ENCODE data around the gene RHOBTB1.
"Not testable (repeated sequence)": the region's sequence is repeated elsewhere in the genome, so short reads cannot be mapped to it uniquely, and the experiment has no call there.

Gene RHOBTB1

GRCh38 chr10:60846173-60846572, 97.8 kb downstream of the RHOBTB1 start:
- Histone ChIP-seq H3K4me3 (ENCODE audit: low read length in 2 of 2) (no peak overlapping the region), H3K9ac (ENCODE audit: low read length in 2 of 2) (no peak overlapping the region), H3K9me3 (ENCODE audit: control insufficient read depth in 2 of 2, low read length in 2 of 2) (no peaks in the 10 kb centered on the region), H3K36me3 (ENCODE audit: control insufficient read depth in 2 of 2, insufficient read depth in 2 of 2, low read length in 2 of 2) (no peaks in the 10 kb centered on the region), H3K27me3 (ENCODE audit: control insufficient read depth in 1 of 2, insufficient read depth in 2 of 2, low read length in 2 of 2) (no peaks in the 10 kb centered on the region), H3K27ac (ENCODE audit: low read length) (no peak overlapping the region), H3K4me1 (ENCODE audit: control insufficient read depth, insufficient read depth, low read length) (peaks cover 9% of the 10 kb centered on the region)

GRCh38 chr10:60845038-60845437, 98.9 kb downstream of the RHOBTB1 start:
- Histone ChIP-seq H3K9ac (ENCODE audit: low read length in 2 of 2) (no peak overlapping the region), H3K27me3 (ENCODE audit: control insufficient read depth in 1 of 2, insufficient read depth in 2 of 2, low read length in 2 of 2) (no peaks in the 10 kb centered on the region), H3K4me1 (ENCODE audit: control insufficient read depth, insufficient read depth, low read length) (peaks cover 9% of the 10 kb centered on the region), H3K27ac (ENCODE audit: low read length) (no peak overlapping the region), H3K36me3 (ENCODE audit: control insufficient read depth in 2 of 2, insufficient read depth in 2 of 2, low read length in 2 of 2) (no peaks in the 10 kb centered on the region), H3K4me3 (ENCODE audit: low read length in 2 of 2) (no peak overlapping the region), H3K9me3 (ENCODE audit: control insufficient read depth in 2 of 2, low read length in 2 of 2) (no peaks in the 10 kb centered on the region)

- Histone ChIP-seq H3K27me3 (ENCODE audit: control insufficient read depth in 1 of 2, insufficient read depth in 2 of 2, low read length in 2 of 2) (no peaks in the 10 kb centered on the region), H3K27ac (ENCODE audit: low read length) (no peak overlapping the region), H3K4me3 (ENCODE audit: low read length in 2 of 2) (no peak overlapping the region), H3K36me3 (ENCODE audit: control insufficient read depth in 2 of 2, insufficient read depth in 2 of 2, low read length in 2 of 2) (no peaks in the 10 kb centered on the region), H3K9me3 (ENCODE audit: control insufficient read depth in 2 of 2, low read length in 2 of 2) (no peaks in the 10 kb centered on the region), H3K4me1 (ENCODE audit: control insufficient read depth, insufficient read depth, low read length) (no peaks in the 10 kb centered on the region), H3K9ac (ENCODE audit: low read length in 2 of 2) (no peak overlapping the region)
Measured at GRCh38 chr10:60842694-60843093, 101.3 kb downstream of the RHOBTB1 start.

- not testable (repeated sequence) for H3K9ac ChIP-seq (ENCODE audit: low read length in 2 of 2); H3K9me3 ChIP-seq (ENCODE audit: control insufficient read depth in 2 of 2, low read length in 2 of 2); H3K4me3 ChIP-seq (ENCODE audit: low read length in 2 of 2); H3K4me1 ChIP-seq (ENCODE audit: control insufficient read depth, insufficient read depth, low read length); H3K27me3 ChIP-seq (ENCODE audit: control insufficient read depth in 1 of 2, insufficient read depth in 2 of 2, low read length in 2 of 2); H3K27ac ChIP-seq (ENCODE audit: low read length); H3K36me3 ChIP-seq (ENCODE audit: control insufficient read depth in 2 of 2, insufficient read depth in 2 of 2, low read length in 2 of 2)
Measured at GRCh38 chr10:60841227-60841626, 102.8 kb downstream of the RHOBTB1 start.

GRCh38 chr10:60835049-60835448, 108.9 kb downstream of the RHOBTB1 start:
- Histone ChIP-seq H3K36me3 (ENCODE audit: control insufficient read depth in 2 of 2, insufficient read depth in 2 of 2, low read length in 2 of 2) (no peaks in the 10 kb centered on the region), H3K27me3 (ENCODE audit: control insufficient read depth in 1 of 2, insufficient read depth in 2 of 2, low read length in 2 of 2) (no peaks in the 10 kb centered on the region), H3K4me1 (ENCODE audit: control insufficient read depth, insufficient read depth, low read length) (no peaks in the 10 kb centered on the region), H3K9ac (ENCODE audit: low read length in 2 of 2) (no peak overlapping the region), H3K4me3 (ENCODE audit: low read length in 2 of 2) (no peak overlapping the region), H3K9me3 (ENCODE audit: control insufficient read depth in 2 of 2, low read length in 2 of 2) (no peaks in the 10 kb centered on the region), H3K27ac (ENCODE audit: low read length) (no peak overlapping the region)

- no peaks in the 10 kb centered on the region for H3K27me3 ChIP-seq (ENCODE audit: control insufficient read depth in 1 of 2, insufficient read depth in 2 of 2, low read length in 2 of 2)
- H3K27ac ChIP-seq (ENCODE audit: low read length), result no peak overlapping the region
- no peaks in the 10 kb centered on the region for H3K9me3 ChIP-seq (ENCODE audit: control insufficient read depth in 2 of 2, low read length in 2 of 2)
- no peak overlapping the region for H3K9ac ChIP-seq (ENCODE audit: low read length in 2 of 2)
- H3K4me1 ChIP-seq (ENCODE audit: control insufficient read depth, insufficient read depth, low read length), result no peaks in the 10 kb centered on the region
- no peaks in the 10 kb centered on the region for H3K36me3 ChIP-seq (ENCODE audit: control insufficient read depth in 2 of 2, insufficient read depth in 2 of 2, low read length in 2 of 2)
- no peak overlapping the region for H3K4me3 ChIP-seq (ENCODE audit: low read length in 2 of 2)
Measured at GRCh38 chr10:60834401-60834800, 109.6 kb downstream of the RHOBTB1 start.

- not testable (repeated sequence) for H3K27ac ChIP-seq (ENCODE audit: low read length); H3K36me3 ChIP-seq (ENCODE audit: control insufficient read depth in 2 of 2, insufficient read depth in 2 of 2, low read length in 2 of 2); H3K9ac ChIP-seq (ENCODE audit: low read length in 2 of 2); H3K27me3 ChIP-seq (ENCODE audit: control insufficient read depth in 1 of 2, insufficient read depth in 2 of 2, low read length in 2 of 2); H3K4me1 ChIP-seq (ENCODE audit: control insufficient read depth, insufficient read depth, low read length); H3K9me3 ChIP-seq (ENCODE audit: control insufficient read depth in 2 of 2, low read length in 2 of 2); H3K4me3 ChIP-seq (ENCODE audit: low read length in 2 of 2)
Measured at GRCh38 chr10:60832136-60832535, 111.8 kb downstream of the RHOBTB1 start.

- H3K9ac ChIP-seq (ENCODE audit: low read length in 2 of 2), result no peak overlapping the region
- no peak overlapping the region for H3K27ac ChIP-seq (ENCODE audit: low read length)
- H3K36me3 ChIP-seq (ENCODE audit: control insufficient read depth in 2 of 2, insufficient read depth in 2 of 2, low read length in 2 of 2), result no peaks in the 10 kb centered on the region
- no peaks in the 10 kb centered on the region for H3K4me1 ChIP-seq (ENCODE audit: control insufficient read depth, insufficient read depth, low read length)
- H3K9me3 ChIP-seq (ENCODE audit: control insufficient read depth in 2 of 2, low read length in 2 of 2), result no peaks in the 10 kb centered on the region
- no peaks in the 10 kb centered on the region for H3K27me3 ChIP-seq (ENCODE audit: control insufficient read depth in 1 of 2, insufficient read depth in 2 of 2, low read length in 2 of 2)
- no peak overlapping the region for H3K4me3 ChIP-seq (ENCODE audit: low read length in 2 of 2)
Measured at GRCh38 chr10:60828489-60828852, 115.5 kb downstream of the RHOBTB1 start.

- Histone ChIP-seq H3K9ac (ENCODE audit: low read length in 2 of 2) (no peak overlapping the region), H3K4me1 (ENCODE audit: control insufficient read depth, insufficient read depth, low read length) (no peaks in the 10 kb centered on the region), H3K9me3 (ENCODE audit: control insufficient read depth in 2 of 2, low read length in 2 of 2) (no peaks in the 10 kb centered on the region), H3K27me3 (ENCODE audit: control insufficient read depth in 1 of 2, insufficient read depth in 2 of 2, low read length in 2 of 2) (no peaks in the 10 kb centered on the region), H3K27ac (ENCODE audit: low read length) (no peak overlapping the region), H3K4me3 (ENCODE audit: low read length in 2 of 2) (no peak overlapping the region), H3K36me3 (ENCODE audit: control insufficient read depth in 2 of 2, insufficient read depth in 2 of 2, low read length in 2 of 2) (no peaks in the 10 kb centered on the region)
Measured at GRCh38 chr10:60827791-60828488, 116.0 kb downstream of the RHOBTB1 start.

- no peak overlapping the region for H3K4me3 ChIP-seq (ENCODE audit: low read length in 2 of 2)
- no peaks in the 10 kb centered on the region for H3K9me3 ChIP-seq (ENCODE audit: control insufficient read depth in 2 of 2, low read length in 2 of 2)
- no peak overlapping the region for H3K27ac ChIP-seq (ENCODE audit: low read length)
- no peaks in the 10 kb centered on the region for H3K4me1 ChIP-seq (ENCODE audit: control insufficient read depth, insufficient read depth, low read length)
- H3K9ac ChIP-seq (ENCODE audit: low read length in 2 of 2), result no peak overlapping the region
- H3K27me3 ChIP-seq (ENCODE audit: control insufficient read depth in 1 of 2, insufficient read depth in 2 of 2, low read length in 2 of 2), result no peaks in the 10 kb centered on the region
- no peaks in the 10 kb centered on the region for H3K36me3 ChIP-seq (ENCODE audit: control insufficient read depth in 2 of 2, insufficient read depth in 2 of 2, low read length in 2 of 2)
Measured at GRCh38 chr10:60825520-60825919, 118.5 kb downstream of the RHOBTB1 start.

- no peaks in the 10 kb centered on the region for H3K4me1 ChIP-seq (ENCODE audit: control insufficient read depth, insufficient read depth, low read length)
- H3K36me3 ChIP-seq (ENCODE audit: control insufficient read depth in 2 of 2, insufficient read depth in 2 of 2, low read length in 2 of 2), result no peaks in the 10 kb centered on the region
- H3K4me3 ChIP-seq (ENCODE audit: low read length in 2 of 2), result no peak overlapping the region
- H3K9ac ChIP-seq (ENCODE audit: low read length in 2 of 2), result no peak overlapping the region
- no peaks in the 10 kb centered on the region for H3K9me3 ChIP-seq (ENCODE audit: control insufficient read depth in 2 of 2, low read length in 2 of 2)
- H3K27ac ChIP-seq (ENCODE audit: low read length), result no peak overlapping the region
- no peaks in the 10 kb centered on the region for H3K27me3 ChIP-seq (ENCODE audit: control insufficient read depth in 1 of 2, insufficient read depth in 2 of 2, low read length in 2 of 2)
Measured at GRCh38 chr10:60823324-60823723, 120.7 kb downstream of the RHOBTB1 start.

Data from stomach smooth muscle (tissue), 2 donors.